Retinal pigment epithelial cell (primary cell): Measurements from ENCODE around the gene HOXD8.
A peak's percentile ranks its signal among the peaks of the same experiment; 100 is the strongest.

Source experiments
- DNase-seq: peaks from one replicate; pipeline ENCODE4 v3.0.0-alpha.2; 2010; ENCODE audit warnings: low read depth
- H3K4me3 ChIP-seq: 2 replicates; pipeline ENCODE4 v1.5.1; 2011; ENCODE audit warnings: mild to moderate bottlenecking, low read length, control low read depth, moderate library complexity
- TF ChIP-seq, protein P1 (sequence below): conservative IDR thresholded peaks from 2 replicates; pipeline ENCODE4 v1.5.1; 2011; ENCODE audit warnings: low read depth, low read length, control low read depth, inconsistent platforms

HOXD8 gene

DNA sequence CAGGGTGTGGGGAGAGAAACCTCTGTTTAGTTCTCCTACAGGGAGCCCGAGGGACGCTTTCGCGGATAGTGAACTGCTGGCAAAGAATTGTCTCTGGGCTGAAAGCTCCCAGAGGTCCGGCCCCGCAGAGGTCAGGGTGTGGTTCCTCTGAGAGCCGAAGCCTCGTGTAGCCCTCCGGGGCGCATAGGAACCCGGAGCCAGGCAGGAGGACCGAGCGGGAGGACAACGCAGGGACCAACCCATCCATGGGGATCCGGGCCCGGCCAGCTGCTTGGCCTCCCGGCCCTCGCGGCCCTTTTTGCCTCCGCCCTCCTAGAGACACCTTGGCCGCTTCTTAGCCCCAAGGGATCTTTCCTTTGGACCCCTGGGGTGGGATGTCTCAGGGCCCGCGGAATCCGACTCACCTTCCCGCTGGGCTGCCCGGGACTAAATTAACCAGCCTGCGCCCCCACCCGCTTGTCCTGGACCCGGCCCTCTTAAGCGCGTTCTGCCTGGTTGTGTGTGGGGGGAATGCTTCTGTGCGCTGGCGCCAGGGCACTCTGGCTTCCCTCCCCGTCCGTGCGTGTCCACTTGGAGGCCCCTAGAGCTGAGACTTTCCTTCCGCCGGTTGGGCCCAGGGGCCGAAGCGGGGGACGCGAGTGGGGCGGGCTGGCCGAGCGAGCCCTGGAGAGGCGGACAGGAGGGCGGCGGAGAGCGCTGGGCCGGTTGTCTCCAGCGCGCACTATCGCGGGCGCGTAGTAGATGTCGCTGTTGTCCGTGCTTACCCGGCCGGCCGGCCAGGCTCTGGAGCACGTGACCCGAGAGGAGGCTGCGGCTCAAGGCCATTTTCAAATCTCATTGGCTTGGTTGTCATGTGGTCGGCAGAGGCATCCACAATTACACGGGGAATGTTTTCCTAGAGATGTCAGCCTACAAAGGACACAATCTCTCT, 13.4 kb upstream of the HOXD8 start, which contains the start of gene HOXD10:
Gene HOXD10, plus strand, starts transcription at position 896 of the 931 bp plus-strand sequence. CDS start 56 bp downstream, outside the sequence.
- H3K4me3 ChIP-seq, result no peak within 1 kb of the TSS
- TF ChIP-seq, protein P1, sequence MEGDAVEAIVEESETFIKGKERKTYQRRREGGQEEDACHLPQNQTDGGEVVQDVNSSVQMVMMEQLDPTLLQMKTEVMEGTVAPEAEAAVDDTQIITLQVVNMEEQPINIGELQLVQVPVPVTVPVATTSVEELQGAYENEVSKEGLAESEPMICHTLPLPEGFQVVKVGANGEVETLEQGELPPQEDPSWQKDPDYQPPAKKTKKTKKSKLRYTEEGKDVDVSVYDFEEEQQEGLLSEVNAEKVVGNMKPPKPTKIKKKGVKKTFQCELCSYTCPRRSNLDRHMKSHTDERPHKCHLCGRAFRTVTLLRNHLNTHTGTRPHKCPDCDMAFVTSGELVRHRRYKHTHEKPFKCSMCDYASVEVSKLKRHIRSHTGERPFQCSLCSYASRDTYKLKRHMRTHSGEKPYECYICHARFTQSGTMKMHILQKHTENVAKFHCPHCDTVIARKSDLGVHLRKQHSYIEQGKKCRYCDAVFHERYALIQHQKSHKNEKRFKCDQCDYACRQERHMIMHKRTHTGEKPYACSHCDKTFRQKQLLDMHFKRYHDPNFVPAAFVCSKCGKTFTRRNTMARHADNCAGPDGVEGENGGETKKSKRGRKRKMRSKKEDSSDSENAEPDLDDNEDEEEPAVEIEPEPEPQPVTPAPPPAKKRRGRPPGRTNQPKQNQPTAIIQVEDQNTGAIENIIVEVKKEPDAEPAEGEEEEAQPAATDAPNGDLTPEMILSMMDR, result no peak
- DNase-seq, result no peak

DNA sequence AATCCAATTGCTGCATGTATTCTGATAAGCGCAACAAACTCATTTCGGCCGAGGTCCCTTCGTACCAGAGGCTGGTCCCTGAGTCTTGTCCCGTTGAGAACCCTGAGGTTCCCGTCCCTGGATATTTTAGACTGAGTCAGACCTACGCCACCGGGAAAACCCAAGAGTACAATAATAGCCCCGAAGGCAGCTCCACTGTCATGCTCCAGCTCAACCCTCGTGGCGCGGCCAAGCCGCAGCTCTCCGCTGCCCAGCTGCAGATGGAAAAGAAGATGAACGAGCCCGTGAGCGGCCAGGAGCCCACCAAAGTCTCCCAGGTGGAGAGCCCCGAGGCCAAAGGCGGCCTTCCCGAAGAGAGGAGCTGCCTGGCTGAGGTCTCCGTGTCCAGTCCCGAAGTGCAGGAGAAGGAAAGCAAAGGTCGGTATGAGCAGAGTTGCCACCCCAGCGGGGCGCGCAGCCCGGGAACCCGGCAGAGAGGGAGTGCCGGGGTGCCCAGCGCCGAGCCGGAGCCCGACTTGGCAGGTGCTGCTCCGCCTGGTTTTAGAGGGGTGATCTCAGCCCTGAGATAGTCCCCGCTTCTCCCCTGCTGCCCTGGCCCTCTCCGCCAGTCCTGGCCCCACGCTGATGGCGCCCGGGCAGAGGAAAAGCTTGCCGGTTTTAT, 12.2 kb upstream of the HOXD8 start:
- no peak for DNase-seq
- no peak overlapping the region for H3K4me3 ChIP-seq

DNA sequence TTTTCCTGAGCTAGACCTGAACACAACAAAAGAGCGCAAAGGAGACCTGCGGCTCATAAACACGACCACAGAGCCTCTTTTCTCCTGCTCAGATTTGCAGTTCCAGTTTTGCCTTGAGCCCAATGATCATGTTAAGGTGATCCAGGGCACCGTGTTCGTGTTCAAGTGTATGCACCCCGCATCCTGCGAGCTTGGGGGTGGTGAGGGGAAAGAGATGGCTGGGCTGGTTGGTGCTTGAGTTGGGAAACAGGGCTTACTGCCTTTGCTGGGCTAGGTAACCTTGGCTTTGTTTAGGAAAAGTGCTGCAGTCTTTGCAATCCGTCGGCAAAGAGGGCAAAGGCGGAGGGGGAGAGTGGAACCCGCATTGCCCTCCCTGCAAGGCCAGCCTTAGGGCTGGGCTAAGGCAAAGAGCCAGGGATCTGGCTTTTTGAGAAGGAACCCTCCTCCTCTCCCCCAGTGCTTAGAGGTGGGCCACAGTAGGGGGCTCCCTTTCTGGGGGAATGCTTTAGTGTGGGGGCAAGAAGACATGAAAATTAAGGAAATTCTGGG, 11.6 kb upstream of the HOXD8 start:
- DNase-seq, result no peak
- TF ChIP-seq, protein P1, result no peak
- no peak overlapping the region for H3K4me3 ChIP-seq

More for the DNA sequence above, 12.2 kb upstream of the HOXD8 start:
- TF ChIP-seq, protein P1, result no peak

GRCh38 chr2:176118601-176119339, 10.7 kb upstream of the HOXD8 start:
- DNase-seq, result no peak
- TF ChIP-seq, protein P1, result peak; percentile 47
- H3K4me3 ChIP-seq, result no peak overlapping the region

- no peak for DNase-seq
- no peak overlapping the region for H3K4me3 ChIP-seq
- TF ChIP-seq, protein P1, result no peak
Measured at GRCh38 chr2:176120364-176121189, 8.9 kb upstream of the HOXD8 start.
